Measurements from ENCODE around the gene ARFGAP1.

Gene ARFGAP1

DNA sequence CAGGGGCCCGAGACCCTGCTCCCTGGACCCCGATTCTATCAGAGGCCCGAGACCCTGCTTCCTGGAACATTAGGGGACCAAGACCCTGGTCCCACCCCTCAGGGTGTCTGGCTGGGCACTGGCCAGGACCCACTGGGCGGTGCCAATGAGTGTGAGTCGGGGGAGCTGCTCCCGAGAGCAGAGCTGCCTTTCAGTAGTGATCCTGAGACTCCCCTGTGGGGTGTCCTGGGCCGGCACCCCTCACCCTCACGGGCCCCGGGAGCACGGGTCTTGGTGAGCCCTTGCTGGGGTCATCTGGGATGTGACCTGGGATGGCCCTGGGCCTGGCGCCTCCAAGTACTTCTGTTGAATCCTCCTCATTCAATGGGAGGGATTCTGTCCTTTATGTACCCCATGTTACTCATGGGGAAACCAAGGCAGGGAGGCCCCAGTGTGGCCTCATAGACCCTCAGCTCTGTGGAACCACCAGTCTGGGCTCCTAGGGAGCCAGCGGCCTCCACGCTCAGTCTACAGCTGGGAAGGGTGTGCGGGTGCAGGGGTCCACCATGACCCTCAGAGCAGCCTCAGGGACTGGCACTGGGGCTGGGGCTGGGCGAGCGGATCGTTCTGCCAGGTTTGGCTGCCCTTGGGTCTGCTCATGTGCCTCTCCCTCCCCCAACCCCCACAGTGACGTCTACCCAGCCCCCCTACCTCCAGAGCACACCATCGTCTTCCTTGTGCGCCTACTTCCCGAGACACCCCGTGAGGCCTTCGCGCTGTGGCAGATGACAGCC is 46.0 kb downstream of the ARFGAP1 start:
- no peak for DNase-seq (ENCODE audit: low read depth, low spot score)

DNA sequence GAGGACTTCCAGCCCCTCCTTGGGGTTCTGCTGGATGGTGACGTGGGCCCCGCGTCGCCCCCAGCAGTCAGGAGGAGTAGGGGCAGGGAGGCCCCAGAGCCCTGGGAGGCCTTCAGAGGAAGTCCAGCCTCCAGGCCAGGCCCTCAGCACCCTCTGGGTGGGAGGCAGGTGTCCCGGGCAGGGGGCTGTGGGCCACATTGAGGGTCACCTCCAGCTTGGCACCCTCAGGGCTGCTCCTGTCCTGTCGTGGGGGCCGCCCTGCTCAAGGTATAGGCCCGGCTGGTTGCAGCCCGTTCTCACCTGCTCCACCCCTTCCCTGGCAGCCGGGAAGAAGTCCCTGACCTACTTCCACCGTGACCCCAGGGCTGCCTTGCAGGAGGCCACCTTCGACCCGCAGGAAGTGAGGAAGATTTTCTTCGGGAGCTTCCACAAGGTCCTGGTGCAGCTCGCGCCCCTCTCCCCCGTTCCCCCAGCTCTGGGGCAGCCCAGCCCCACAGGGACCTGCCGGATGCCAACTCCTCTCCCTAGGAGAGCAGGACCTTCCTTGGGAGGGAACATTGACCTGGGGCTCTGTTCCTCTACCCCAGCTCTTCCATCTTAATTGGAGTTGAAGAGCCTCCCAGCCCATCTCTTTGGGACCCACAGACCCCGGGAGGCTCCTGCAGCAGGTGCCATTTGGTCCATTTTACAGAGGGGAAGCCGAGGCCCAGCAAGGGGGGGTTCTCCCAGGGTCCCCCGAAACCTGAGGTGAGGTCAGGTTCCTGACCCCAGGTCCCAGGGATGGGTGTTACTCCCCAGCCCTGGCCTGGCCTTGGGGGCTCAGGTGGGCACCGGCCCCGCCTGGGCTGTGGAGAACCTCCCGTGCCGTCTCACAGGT is 46.8 kb downstream of the ARFGAP1 start:
- DNase-seq (ENCODE audit: low read depth, low spot score), result no peak

- DNase-seq (ENCODE audit: low read depth, low spot score), result no peak
Observed at GRCh38 chr20:63320041-63320511, 47.5 kb downstream of the ARFGAP1 start.

DNA sequence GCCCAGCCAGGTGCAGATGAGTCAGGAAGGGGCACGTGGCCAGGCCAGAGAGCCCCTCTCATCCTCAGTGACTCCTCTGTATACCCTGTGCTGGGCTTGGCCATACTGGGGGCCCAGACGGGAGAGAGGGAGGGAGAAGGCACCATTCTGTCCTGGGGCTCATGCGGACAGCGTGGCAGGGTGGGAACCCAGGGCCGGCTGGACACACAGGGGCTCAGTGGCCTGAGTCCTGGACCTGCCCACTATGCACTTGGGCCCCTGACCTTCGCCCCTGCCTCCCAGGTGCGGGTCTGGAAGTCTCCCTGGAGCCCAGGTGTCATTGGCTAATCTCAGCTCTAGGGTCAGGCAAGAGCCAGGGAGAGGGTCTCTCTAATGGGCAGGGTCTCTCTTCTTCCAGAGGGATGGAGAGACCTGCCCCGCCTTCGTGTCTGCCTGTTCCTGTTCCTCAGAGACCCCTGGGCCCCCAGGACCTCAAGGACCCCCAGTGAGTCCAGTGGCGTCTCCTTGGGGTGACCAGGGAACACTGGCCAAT is 48.1 kb downstream of the ARFGAP1 start:
- DNase-seq (ENCODE audit: low read depth, low spot score), result no peak

DNA sequence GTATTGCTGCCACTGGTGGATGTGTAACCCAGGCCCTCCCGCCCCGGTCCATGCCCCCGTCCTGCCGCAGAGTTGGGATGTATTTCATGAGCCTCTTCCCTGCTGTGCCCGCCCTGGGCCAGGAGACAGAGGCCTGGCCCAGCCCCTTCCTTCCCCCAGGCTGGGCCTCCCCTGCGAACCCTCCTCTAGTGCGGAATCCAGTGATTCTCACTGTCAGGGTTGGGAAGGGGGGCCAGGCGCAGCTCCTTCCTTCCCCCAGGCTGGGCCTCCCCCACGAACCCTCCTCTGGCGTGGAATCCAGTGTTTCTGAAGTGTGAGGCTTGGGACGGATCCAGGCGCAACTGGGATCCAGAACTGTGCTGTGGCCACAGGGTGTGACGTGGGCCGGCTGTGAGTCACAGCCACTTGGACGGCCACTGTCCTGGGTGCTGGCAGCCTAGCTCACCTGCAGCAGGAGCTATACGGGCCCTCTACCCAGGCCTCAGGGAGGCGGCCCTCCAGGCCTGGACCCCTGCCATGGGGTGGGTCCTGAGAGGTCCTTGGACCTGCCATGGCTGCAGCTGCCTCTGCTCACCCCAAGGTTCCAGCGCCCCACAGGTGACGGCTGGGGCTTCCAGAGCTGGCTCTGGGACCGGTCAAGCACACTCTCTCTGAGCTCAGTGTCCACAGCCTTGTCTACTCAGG is 48.7 kb downstream of the ARFGAP1 start:
- DNase-seq (ENCODE audit: low read depth, low spot score), result no peak

- DNase-seq (ENCODE audit: low read depth, low spot score), result no peak
Observed at GRCh38 chr20:63322146-63322932, 49.7 kb downstream of the ARFGAP1 start.

DNA sequence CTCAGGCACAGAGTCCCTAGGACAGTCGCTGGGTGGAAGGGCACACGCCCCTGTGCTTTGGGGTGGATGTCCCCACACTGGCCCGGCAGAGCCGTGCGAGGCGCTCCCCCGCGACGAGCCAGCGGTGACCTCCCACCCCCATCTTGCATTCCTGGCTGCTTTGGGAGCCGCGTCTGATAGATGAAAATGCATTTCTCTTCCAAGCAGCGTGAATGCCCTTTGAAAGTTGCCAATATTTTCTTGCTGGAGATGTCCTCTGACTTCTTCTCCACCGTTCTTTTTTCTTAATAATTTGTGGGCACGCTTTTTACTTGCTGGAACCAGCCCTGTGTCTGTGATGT is 50.3 kb downstream of the ARFGAP1 start:
- no peak for DNase-seq (ENCODE audit: low read depth, low spot score)

DNA sequence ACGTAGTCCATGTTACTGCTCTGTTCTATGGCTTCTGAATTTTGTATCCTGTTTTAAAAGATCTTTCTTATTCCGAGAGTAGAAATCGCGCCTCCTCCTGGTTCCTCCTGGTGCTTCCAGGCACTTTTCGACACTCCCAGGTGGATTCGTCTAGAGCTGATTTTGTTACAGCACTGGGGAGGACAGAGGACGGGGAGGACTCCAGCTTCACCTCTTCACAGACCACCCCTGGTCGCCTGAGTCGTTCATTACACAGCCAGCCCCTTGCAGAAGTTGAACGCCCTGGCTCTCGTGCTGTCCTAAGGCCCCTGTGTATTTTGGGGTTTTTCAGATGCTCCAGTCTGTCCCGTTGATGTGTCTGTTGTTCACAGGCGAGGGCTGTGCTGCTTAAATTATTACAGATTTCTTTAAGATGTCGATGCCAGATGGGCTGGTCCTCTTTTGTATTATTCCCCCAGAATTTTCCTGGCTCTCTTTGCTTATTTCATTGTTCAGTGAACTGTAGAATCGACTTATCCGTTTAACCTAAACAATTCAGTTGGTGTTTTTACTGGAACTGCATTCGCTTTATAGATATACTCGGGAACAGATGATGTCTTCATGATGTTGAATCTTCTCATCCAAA is 50.9 kb downstream of the ARFGAP1 start:
- DNase-seq (ENCODE audit: low read depth, low spot score), result no peak

DNA sequence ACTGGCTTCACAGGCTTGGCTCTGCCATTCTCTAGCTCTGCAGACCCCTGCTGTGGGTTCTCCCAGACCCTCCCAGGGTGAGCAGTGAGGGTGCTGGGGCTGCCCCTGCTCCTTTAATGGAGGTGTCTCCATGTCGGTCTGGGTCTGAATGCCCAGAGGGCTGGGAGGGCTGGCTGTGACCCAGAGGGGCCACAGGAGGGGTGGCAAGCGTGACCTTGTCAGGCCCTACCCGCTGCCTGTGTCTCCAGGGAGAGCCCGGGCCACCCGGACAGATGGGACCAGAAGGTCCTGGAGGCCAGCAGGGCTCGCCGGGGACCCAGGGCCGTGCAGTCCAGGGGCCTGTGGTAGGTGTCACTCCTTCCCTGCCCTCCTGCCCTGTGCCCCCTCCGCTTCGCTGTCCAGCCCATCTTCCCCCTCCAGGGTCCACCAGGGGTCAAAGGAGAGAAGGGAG is 52.4 kb downstream of the ARFGAP1 start:
- no peak for DNase-seq (ENCODE audit: low read depth, low spot score)

GRCh38 chr20:63325554-63326313 is 53.1 kb downstream of the ARFGAP1 start:
- DNase-seq (ENCODE audit: low read depth, low spot score), result no peak

GRCh38 chr20:63326314-63327230 is 54.0 kb downstream of the ARFGAP1 start:
- no peak for DNase-seq (ENCODE audit: low read depth, low spot score)

DNA sequence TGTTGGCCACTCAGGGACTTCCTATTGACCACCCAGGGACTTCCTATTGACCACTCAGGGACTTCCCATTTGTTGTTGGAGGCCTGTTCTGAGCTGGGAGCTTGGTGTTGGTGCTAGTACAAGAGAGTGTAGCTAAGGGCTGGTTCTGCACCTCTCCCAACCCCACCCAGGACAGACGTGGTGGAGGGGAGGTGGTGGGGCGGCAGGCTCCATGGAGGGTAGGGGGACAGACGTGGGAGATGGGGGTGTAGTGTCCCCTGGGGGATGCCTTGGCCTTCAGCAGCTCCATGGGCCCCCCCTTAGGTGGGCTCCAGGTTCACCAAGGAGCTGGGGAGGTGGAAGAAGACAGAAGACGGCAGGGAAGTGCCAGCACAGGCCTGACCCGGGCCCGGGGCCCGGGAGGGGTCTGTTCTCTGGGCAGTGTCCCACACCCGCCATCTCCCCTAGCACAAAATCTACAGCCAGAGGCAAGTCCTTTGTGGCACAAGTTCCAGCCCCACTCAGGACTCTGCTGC is 54.7 kb downstream of the ARFGAP1 start:
- DNase-seq (ENCODE audit: low read depth, low spot score), result no peak

DNA sequence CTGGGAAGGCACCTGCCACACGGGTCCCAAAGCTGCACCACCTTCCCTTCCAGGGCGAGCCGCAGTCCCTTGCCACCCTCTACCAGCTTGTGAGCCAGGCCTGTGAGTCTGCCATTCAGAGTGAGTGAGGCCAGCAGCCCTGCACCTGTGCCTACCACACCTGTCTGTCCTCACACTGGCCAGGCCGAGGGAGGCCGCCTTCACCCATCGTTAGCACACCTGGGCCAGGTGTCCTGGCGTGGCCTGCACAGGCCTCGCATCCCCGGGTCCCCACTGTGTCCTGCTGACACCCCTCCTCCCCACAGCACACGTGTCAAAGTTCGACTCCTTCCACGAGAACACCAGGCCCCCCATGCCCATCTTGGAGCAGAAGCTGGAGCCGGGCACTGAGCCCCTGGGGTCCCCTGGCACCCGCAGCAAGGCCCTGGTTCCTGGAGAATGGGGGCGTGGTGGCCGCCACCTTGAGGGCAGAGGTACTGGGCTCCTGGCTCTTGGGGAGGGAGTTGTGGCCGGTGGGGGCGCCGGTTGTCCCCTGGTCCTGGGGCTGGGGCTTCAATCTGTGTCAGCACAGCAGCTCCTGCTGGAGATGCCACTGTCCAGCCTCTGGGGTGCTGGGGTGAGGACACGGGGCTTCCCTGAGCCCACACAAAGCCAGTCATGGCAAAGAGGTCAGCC is 55.5 kb downstream of the ARFGAP1 start:
- DNase-seq (ENCODE audit: low read depth, low spot score), result no peak

- DNase-seq (ENCODE audit: low read depth, low spot score), result no peak
Observed at GRCh38 chr20:63328718-63329275, 56.2 kb downstream of the ARFGAP1 start.

- no peak for DNase-seq (ENCODE audit: low read depth, low spot score)
Observed at GRCh38 chr20:63329331-63330083, 56.9 kb downstream of the ARFGAP1 start.

DNA sequence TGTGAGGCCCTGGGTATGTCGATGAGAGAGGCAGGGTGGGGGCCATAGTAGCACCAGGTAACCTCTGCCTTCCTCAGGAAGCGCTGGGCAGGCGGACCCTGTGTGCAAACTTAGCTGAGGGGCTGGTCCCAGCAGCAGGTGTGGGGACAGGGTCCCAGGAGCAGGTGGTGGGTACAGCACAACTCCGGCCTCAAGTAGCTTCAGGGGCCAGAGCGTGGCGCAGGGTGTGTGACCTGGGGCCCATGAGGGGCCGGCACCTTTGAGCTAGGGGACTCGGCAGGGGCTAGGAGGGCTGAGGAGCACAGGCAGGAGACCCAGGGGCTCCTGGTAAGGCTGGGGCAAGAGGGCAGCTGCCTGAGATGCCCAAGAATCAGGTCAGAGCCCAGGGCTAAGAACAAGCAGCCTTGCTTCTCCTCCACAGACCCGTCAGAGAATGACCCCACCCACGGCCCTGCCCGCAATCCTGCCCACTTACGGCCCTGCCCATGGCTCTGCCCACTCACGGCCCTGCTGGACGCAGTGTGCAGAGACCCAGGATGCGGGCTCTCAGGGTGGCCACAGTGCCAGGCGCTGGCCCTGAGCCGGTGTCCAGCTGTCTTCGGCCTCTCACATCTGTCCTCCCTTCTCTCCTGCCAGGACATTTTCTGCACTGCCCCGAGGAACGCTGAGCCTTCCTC is 57.6 kb downstream of the ARFGAP1 start:
- no peak for DNase-seq (ENCODE audit: low read depth, low spot score)
